ENCODE measurements around the gene SPTB.

SPTB gene

DNA sequence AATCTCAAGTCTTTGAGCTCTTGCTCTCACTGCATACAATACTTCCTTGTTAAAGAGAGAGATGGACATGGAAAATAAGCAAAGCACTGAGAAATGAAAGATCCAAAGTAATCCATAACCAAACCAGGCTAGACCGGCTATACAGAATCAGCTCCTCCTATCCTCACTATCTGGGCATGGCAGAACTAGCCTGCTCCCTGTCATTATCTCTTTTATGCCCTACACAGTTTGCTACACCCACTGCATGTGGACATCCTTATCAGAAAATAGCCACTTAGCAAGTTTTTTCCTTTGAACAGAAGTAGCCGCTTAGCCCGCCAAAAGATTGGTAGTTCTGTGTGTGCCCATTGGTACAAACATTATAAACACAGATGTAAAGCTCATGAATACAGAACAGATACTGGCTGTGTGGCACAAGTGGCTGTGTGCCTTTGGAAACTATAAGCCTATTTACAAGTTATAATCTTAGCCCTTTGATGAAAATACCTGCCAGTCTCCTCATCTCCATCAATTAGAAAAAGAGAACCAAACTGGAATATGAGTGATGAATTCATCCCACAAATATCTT, 34.7 kb downstream of the SPTB start:
- TF ChIP-seq, protein P1, sequence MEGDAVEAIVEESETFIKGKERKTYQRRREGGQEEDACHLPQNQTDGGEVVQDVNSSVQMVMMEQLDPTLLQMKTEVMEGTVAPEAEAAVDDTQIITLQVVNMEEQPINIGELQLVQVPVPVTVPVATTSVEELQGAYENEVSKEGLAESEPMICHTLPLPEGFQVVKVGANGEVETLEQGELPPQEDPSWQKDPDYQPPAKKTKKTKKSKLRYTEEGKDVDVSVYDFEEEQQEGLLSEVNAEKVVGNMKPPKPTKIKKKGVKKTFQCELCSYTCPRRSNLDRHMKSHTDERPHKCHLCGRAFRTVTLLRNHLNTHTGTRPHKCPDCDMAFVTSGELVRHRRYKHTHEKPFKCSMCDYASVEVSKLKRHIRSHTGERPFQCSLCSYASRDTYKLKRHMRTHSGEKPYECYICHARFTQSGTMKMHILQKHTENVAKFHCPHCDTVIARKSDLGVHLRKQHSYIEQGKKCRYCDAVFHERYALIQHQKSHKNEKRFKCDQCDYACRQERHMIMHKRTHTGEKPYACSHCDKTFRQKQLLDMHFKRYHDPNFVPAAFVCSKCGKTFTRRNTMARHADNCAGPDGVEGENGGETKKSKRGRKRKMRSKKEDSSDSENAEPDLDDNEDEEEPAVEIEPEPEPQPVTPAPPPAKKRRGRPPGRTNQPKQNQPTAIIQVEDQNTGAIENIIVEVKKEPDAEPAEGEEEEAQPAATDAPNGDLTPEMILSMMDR (IDR thresholded peaks at IDR 0.05; ENCODE audit: low read length, missing control alignments) = no peak
- DNase-seq (ENCODE audit: low read depth) = no peak

GRCh38 chr14:64844272-64844671, 35.4 kb downstream of the SPTB start:
- TF ChIP-seq, protein P1 (IDR thresholded peaks at IDR 0.05; ENCODE audit: low read length, missing control alignments) = no peak
- DNase-seq (ENCODE audit: low read depth) = no peak
- H3K4me3 ChIP-seq (replicated peaks; ENCODE audit: low read depth, low read length) = no peak overlapping the region

More for the DNA sequence above, 34.7 kb downstream of the SPTB start:
- H3K4me3 ChIP-seq (replicated peaks; ENCODE audit: low read depth, low read length) = no peak overlapping the region

DNA sequence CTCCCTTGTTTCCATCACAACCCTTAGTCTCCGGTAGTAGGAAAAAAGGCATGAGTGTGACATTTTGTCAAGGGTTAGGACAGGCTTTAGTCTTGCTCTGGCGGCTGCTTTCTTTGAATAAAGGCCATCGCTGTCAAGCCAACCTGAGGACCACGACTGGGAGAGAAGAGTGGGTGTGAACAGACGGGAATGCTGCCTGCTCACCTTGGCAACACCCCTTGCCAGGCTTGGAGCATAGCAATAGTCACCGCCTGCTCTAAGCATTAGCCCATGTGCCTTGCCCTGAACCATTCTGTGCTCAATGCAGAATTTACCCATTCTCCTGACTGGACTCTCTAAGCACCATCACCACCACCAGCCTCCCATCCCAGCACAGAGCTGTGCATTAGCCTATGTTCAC, 36.2 kb downstream of the SPTB start:
- H3K4me3 ChIP-seq (replicated peaks; ENCODE audit: low read depth, low read length) = no peak overlapping the region
- TF ChIP-seq, protein P1 (IDR thresholded peaks at IDR 0.05; ENCODE audit: low read length, missing control alignments) = no peak
- DNase-seq (ENCODE audit: low read depth) = no peak

- TF ChIP-seq, protein P1 (IDR thresholded peaks at IDR 0.05; ENCODE audit: low read length, missing control alignments) = no peak
- no peak overlapping the region for H3K4me3 ChIP-seq (replicated peaks; ENCODE audit: low read depth, low read length)
These were observed 37.6 kb downstream of the SPTB start for GRCh38 chr14:64841772-64842750.

DNA sequence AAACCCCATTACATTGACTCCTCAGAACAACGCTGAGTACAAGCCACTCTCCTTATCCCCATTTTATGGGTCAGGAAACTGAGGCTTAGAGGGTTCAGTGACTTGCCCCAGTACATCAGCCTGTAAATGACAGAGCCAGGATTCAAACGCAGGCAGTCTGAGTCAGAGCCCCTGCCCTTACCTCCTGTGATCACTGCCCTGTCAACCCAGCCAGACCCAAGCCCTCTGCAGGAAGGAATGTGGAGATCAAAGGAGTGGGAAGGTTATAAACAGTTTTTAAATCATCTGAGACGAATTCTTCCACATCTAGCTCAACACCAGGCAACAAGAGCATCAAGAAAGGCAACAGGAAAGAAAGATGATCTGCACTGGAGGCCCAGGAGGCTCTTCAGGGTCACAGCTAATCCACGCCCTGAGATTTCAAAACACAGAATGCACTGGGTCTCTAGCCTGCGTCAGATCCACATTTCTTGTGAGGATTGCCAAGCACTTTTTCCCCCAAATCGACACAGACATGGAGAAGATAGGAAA, 38.5 kb downstream of the SPTB start:
- TF ChIP-seq, protein P1 (IDR thresholded peaks at IDR 0.05; ENCODE audit: low read length, missing control alignments) = peak; percentile 38
- peak; percentile 45 for DNase-seq (ENCODE audit: low read depth)
- no peak overlapping the region for H3K4me3 ChIP-seq (replicated peaks; ENCODE audit: low read depth, low read length)

More at GRCh38 chr14:64841772-64842750, 37.6 kb downstream of the SPTB start:
- DNase-seq (ENCODE audit: low read depth) = no peak

- no peak for DNase-seq (ENCODE audit: low read depth)
- TF ChIP-seq, protein P1 (IDR thresholded peaks at IDR 0.05; ENCODE audit: low read length, missing control alignments) = no peak
- H3K4me3 ChIP-seq (replicated peaks; ENCODE audit: low read depth, low read length) = no peak overlapping the region
These were observed 41.1 kb downstream of the SPTB start for GRCh38 chr14:64838656-64839055.

Data from fibroblast of pulmonary artery (primary cell).